Measurements from ENCODE around the gene CHFR.
A peak's percentile ranks its signal among the peaks of the same experiment; 100 is the strongest.
"Not testable (repeated sequence)": the region's sequence is repeated elsewhere in the genome, so short reads cannot be mapped to it uniquely, and the experiment has no call there.

CHFR gene

GRCh38 chr12:132887513-132888351 is at the start of gene CHFR:
TSS of gene CHFR (minus strand) at chr12:132887605. CDS start at chr12:132887328, 277 bp downstream.
- DNase-seq, result peak; percentile 96

GRCh38 chr12:132936921-132937320 is 49.5 kb upstream of the CHFR start:
- not testable (repeated sequence) for DNase-seq

- DNase-seq, result no peak
Observed at GRCh38 chr12:132936163-132936562, 48.8 kb upstream of the CHFR start.

- DNase-seq, result no peak
Observed at GRCh38 chr12:132926415-132926833, 39.0 kb upstream of the CHFR start.

DNA sequence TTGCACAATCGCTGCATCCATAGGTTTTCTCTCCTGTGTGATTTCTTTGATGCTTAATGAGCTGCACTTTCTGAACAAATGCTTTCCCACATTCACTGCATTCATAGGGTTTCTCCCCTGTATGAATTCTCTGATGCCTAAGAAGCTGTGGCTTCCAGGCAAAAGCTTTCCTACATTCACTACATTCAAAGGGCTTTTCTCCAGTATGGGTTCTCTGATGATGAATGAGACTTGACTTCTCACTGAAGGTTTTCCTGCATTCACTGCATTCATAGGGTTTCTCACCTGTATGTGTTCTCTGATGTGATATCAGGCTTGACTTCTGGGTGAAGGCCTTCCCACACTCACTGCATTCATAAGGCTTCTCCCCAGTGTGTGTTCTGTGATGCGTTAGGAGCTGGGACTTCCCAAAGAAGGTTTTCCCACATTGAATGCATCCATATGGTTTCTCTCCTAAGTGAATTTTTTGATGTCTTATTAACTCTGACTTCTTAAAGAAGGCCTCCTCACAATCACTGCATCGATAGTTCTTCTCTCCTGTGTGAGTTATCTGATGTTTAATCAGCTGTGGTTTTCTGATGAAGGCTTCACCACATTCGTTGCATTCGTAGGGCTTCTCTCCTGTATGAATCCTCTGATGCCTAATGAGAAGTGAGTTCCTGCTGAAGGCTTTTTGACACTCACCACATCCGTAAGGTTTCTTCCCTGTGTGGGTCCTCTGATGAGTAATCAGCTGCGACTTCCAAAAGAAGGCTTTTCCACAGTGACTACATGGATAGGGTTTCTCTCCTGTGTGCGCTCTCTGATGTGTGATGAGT is 38.4 kb upstream of the CHFR start:
- no peak for DNase-seq

DNA sequence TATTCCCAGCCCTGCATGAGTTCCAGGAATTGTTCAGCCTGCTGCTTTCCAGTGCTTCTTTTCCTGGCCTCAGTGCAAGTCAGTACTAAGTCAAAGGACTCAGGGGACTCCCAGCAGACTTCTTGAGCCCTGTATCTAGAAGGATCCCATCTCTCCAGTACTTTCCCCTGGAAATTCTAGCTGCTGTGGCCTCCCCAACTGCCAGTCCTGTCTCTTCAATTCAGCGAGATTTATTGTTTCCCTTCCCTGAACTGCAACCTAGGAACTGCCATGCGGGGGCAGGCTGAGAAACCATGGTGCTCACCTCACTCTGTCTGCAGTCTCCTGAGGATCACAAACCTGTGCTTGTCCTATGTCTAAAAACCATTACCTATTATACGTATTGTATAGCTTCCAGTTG is 37.0 kb upstream of the CHFR start:
- no peak for DNase-seq

DNA sequence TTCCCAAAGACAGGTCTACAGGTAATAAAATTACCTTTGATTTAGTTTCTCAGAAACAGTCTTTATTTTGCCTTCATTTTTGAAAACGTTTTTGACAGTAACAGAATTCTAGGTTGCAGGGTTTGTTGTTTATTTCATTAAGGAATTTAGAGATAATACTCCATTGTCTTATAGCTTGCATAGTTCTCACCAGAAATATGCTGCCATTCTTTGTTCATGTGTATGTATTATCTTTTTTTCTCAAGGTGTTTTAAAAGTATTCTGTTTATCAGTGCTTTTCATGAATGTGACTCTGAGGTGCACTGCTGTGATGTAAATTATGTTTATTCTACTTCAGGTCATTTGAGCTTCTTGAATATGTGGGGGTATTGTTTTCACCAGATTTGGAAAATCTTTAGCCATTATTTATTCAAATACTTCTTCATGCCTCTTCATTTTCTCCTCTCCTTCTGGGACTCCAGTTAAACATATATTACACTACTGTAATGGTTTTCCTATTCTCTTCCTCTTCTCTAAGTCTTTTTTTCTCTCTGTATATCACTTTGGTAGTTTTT is 36.0 kb upstream of the CHFR start:
- no peak for DNase-seq

DNA sequence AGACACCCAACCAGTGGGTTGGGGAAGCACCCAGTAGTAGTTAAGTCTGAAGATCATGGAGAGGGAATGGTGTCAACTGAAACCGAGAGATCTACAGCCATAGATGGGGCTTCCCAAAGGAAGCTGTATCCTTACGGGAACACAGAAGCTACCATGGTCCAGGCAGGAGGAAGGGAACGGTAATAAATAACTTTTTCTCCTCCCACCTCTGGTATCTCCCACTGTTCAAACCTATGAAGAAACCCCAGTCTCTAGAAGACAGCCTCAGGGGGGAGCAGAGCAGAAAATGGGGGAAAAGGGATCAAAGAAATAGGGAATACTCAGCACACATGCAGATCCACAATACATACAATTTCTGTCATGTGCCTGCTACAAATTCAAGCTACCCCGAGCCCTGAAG is 35.3 kb upstream of the CHFR start:
- DNase-seq, result no peak

- DNase-seq, result no peak
Observed at GRCh38 chr12:132921685-132922084, 34.3 kb upstream of the CHFR start.

DNA sequence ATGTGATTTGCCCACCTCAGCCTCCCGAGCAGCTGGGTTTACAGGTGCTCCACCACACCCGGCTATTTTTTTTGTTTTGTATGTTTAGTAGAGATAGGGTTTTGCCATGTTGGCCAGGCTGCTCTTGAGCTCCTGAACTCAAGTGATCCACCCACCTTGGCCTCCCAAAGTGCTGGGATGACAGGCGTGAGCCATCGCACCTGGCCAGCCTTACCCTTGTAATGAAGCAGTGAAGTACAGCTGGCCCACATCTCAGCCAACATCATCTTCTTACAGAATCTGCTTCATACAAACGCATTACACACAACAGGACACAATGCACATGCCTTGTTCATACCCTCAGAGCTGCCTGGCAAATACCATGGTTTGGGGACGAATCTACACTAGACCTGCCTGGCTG is 31.3 kb upstream of the CHFR start:
- DNase-seq, result no peak

DNA sequence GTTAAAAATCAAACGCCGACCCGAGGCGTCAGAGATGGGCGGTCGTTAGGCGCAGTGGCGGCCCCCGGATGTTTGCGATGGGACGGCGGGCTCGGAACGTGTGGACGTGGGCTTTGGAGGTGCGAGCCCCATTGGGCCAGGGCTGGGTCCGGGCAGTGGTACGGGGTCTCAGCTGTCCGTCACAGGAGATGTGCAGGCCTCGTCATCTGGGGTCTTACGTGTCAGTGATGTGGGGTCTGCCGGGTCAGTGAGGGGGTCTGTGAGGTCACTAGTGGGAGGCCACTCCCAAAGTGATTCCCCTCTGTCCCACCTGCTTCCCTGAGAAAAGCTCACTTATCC is 21.6 kb upstream of the CHFR start:
- no peak for DNase-seq

- DNase-seq, result peak; percentile 97
Observed at GRCh38 chr12:132908145-132909029, 21.0 kb upstream of the CHFR start.

DNA sequence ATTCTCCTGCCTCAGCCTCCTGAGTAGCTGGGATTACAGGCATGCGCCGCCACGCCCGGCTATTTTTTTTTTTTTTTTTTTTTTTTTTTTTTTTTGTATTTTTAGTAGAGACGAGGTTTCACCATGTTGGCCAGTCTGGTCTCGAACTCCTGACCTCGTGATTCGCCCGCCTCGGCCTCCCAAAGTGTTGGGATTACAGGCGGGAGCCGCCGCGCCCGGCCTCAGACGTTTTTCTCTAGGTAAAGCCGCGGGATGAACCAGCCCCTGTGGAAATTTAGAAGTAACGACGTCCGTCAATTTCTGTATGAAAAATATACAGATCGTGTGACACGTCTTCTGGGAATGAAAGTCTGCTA is 20.4 kb upstream of the CHFR start:
- DNase-seq, result not testable (repeated sequence)

GRCh38 chr12:132907216-132907615 is 19.8 kb upstream of the CHFR start:
- no peak for DNase-seq

- no peak for DNase-seq
Observed at GRCh38 chr12:132904718-132905328, 17.4 kb upstream of the CHFR start.

DNA sequence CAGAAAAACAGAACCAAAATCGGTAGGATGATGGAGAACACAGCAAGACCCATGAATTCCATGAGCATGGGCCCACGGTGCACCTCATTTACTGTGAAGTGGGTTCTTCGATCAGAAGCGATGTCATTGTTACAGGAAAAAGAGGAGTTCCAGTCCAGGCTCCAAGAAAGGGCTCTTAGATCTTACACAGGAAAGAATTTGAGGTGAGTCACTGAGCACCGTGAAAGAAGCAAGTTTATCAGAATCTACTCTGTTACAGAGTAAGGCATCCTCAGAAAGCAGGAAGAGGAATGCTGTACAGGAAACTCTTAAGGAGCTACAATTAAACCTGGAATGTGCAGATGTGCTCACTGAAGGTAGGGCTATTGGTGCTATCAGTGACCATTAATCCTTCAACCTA is 11.6 kb upstream of the CHFR start:
- no peak for DNase-seq

GRCh38 chr12:132888852-132889251 is 1.4 kb upstream of the CHFR start:
- DNase-seq, result no peak

DNA sequence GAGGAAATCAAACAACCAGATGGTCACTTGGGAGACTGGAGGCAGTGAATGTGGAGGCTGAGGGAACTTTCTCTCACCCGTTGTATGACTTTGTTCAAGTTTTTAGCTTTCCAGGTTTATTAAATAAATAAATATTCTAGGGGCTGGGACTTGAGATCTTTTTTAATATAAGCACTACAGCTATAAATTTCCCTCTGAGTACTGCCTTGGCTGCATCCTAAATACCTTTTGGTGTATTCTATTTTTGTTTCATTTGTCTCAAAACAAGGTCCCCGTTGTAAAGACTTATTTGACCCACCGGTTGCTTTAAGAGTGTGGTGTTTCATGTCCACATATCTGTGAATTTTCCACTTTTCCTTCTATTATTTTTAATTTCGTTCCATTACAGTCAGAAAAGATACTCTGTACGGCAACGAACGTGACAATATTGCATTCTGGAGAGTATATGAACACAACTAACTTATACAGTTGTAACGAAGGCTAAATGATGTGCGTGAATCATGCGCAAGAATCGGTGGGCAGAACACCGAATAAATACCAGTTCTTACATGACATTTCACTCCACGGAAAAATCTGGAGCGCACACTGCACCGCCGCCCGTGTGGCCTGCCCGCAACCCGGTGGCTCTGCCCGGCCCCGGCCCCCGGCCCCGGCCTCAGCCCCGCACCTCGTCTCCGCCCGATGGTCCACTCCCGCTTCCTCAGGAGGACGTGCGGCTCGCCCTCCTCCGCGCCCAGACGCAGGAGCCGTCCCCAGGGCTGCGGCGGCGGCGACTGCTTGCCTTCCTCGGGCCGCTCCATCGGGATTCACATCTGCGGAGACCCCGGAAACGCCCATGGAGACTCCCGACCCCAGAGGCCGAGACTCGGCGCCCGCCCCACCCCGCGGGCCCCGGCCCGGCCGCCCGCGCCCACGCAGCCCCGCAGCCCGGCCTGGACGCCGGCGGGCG is 602 bp downstream of the CHFR start:
- DNase-seq, result no peak

- DNase-seq, result no peak
Observed at GRCh38 chr12:132881818-132882217, 5.6 kb downstream of the CHFR start.

DNA sequence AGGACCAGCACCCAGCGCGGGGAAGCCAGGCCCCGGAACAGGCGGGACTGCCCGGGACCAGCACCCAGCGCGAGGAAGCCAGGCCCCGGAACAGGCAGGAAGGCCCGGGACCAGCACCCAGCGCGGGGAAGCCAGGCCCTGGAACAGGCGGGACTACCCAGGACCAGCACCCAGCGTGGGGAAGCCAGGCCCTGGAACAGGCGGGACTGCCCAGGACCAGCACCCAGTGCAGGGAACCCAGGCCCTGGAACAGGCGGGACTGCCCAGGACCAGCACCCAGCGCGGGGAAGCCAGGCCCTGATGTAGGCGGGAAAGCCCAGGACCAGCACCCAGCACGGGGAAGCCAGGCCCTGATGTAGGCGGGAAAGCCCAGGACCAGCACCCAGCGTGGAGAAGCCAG is 12.8 kb downstream of the CHFR start:
- not testable (repeated sequence) for DNase-seq

GRCh38 chr12:132874175-132874574 is 13.2 kb downstream of the CHFR start:
- DNase-seq, result no peak

All from DMS153 (cell line).